SU-DHL-6 (cell line): ENCODE data around the gene MACC1.

Experiments used
- H2AFZ ChIP-seq: fragments of 200-600 bp; sonication (generic); 2 replicates; pipeline ENCODE4 v1.6.1; 2014; ENCODE audit warnings: low read depth, mild to moderate bottlenecking, moderate library complexity, mixed read lengths, antibody characterized with exemption, low read length; ENCODE audit not compliant: severe bottlenecking
- H3F3A ChIP-seq: fragments of 200-600 bp; shearing (Covaris generic); 2 replicates; pipeline ENCODE4 v1.6.0; 2016; ENCODE audit warnings: antibody characterized with exemption, mild to moderate bottlenecking; ENCODE audit not compliant: insufficient read depth
- H3K27ac ChIP-seq: fragments of 200-600 bp; sonication (generic); 2 replicates; pipeline ENCODE4 v1.5.1; 2016; ENCODE audit warnings: low read depth, mild to moderate bottlenecking, low read length, moderate library complexity, mixed read lengths
- H3K27me3 ChIP-seq: fragments of 200-600 bp; sonication (generic), shearing (Covaris generic); 2 replicates; pipeline ENCODE4 v1.6.0; 2014; ENCODE audit warnings: mild to moderate bottlenecking, low read length
- H3K36me3 ChIP-seq: fragments of 200-600 bp; sonication (generic); 2 replicates; pipeline ENCODE4 v1.6.1; 2014; ENCODE audit warnings: mild to moderate bottlenecking, low read length, mixed read lengths
- H3K4me2 ChIP-seq: fragments of 300-600, 200-600 bp; shearing (Covaris generic), sonication (generic); 2 replicates; pipeline ENCODE4 v1.6.0; 2014; ENCODE audit warnings: low read length, low read depth, mild to moderate bottlenecking; ENCODE audit not compliant: poor library complexity, severe bottlenecking
- H3K4me3 ChIP-seq: fragments of 200-600 bp; sonication (generic); 2 replicates; pipeline ENCODE4 v1.5.1; 2014; ENCODE audit warnings: antibody characterized with exemption, low read length, mild to moderate bottlenecking, mixed read lengths; ENCODE audit not compliant: insufficient read depth, poor library complexity, severe bottlenecking
- H3K79me2 ChIP-seq: fragments of 200-600 bp; sonication (generic); 2 replicates; pipeline ENCODE4 v1.6.1; 2014; ENCODE audit warnings: mild to moderate bottlenecking, low read length, moderate library complexity; ENCODE audit not compliant: insufficient read depth
- H3K9ac ChIP-seq: fragments of 200-600 bp; sonication (generic); 2 replicates; pipeline ENCODE4 v1.7.0; 2014; ENCODE audit warnings: mild to moderate bottlenecking, low read length
- H3K9me2 ChIP-seq: fragments of 200-600 bp; sonication (generic); replicated peaks from 2 replicates; pipeline ENCODE4 v1.6.1; 2014; ENCODE audit warnings: low read length; ENCODE audit not compliant: insufficient read depth
- H3K9me3 ChIP-seq: fragments of 200-600 bp; sonication (generic); 2 replicates; pipeline ENCODE4 v1.6.1; 2014; ENCODE audit warnings: low read length, mixed read lengths; ENCODE audit not compliant: insufficient read depth
- H4K20me1 ChIP-seq: fragments of 200-600 bp; sonication (generic); 2 replicates; pipeline ENCODE4 v1.6.1; 2014; ENCODE audit warnings: low read depth, mild to moderate bottlenecking, antibody characterized with exemption, low read length, moderate library complexity, mixed read lengths
- EZH2phosphoT487 ChIP-seq: fragments of 200-600 bp; sonication (generic), shearing (Covaris generic); conservative IDR thresholded peaks from 2 replicates; pipeline ENCODE4 v1.6.1; 2018; ENCODE audit warnings: mild to moderate bottlenecking, antibody characterized with exemption, low read length, moderate library complexity, mixed read lengths
- TF ChIP-seq, protein P1 (sequence below): fragments of 200-600 bp; sonication (generic); IDR thresholded peaks from one replicate; pipeline ENCODE4 v1.5.1; 2017; ENCODE audit warnings: antibody characterized with exemption, mild to moderate bottlenecking, low read length, moderate library complexity; ENCODE audit not compliant: insufficient read depth, poor library complexity, severe bottlenecking

The MACC1 gene

DNA sequence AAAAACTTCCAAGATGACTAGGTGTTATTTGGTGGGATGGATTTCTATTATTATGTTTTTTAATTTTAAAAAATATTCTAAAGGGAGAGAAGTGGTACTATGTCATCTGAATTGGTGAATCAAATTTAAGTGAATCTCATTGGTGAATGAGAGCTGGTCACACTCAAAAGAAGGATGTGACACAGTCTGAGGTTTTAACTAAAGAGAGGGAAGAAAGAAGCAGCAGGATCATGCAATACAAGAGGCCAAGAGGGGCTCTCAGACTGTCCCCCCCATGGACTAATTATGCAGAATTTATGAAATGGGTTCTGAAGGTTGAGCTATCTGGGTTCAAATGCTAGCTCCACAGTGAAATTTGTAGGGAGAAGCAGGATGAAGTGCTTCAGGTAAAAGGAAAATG, 16.2 kb downstream of the MACC1 start:
- no peak for TF ChIP-seq EZH2phosphoT487
- TF ChIP-seq, protein P1, sequence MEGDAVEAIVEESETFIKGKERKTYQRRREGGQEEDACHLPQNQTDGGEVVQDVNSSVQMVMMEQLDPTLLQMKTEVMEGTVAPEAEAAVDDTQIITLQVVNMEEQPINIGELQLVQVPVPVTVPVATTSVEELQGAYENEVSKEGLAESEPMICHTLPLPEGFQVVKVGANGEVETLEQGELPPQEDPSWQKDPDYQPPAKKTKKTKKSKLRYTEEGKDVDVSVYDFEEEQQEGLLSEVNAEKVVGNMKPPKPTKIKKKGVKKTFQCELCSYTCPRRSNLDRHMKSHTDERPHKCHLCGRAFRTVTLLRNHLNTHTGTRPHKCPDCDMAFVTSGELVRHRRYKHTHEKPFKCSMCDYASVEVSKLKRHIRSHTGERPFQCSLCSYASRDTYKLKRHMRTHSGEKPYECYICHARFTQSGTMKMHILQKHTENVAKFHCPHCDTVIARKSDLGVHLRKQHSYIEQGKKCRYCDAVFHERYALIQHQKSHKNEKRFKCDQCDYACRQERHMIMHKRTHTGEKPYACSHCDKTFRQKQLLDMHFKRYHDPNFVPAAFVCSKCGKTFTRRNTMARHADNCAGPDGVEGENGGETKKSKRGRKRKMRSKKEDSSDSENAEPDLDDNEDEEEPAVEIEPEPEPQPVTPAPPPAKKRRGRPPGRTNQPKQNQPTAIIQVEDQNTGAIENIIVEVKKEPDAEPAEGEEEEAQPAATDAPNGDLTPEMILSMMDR = no peak
- H2AFZ ChIP-seq = no peak overlapping the region
- peaks cover 38% of the 10 kb centered on the region for H3F3A ChIP-seq

DNA sequence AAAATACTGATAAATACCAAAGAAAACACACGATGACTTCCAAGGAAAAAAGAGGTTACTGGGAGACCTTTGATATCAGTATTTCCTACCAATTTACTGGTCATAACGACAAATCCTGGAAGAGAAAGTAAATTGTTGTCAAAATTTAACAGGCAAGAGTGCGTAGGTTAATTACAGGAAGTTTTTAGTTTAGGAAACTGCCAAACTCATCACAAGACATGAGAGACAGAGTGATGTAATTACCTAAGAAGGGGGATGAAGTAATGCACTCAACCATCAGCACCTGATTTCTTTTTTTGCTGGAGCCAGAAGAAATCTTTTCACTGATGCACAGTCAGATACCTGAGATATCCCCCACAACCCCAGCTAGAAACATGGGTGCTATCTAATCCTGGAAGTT, 16.8 kb downstream of the MACC1 start:
- Histone ChIP-seq H3F3A (peaks cover 38% of the 10 kb centered on the region), H4K20me1 (no peaks in the 10 kb centered on the region), H2AFZ (no peak overlapping the region), H3K9ac (peak overlapping the region; percentile 11; the same call in 1 of the 2 replicates), H3K27me3 (no peaks in the 10 kb centered on the region), H3K9me3 (no peaks in the 10 kb centered on the region), H3K4me3 (peak overlapping the region; percentile 20), H3K36me3 (peaks cover 8% of the 10 kb centered on the region), H3K79me2 (peaks cover 80% of the 10 kb centered on the region), H3K9me2 (no peaks in the 10 kb centered on the region), H3K4me2 (peak overlapping the region; percentile 63), H3K27ac (peak overlapping the region; percentile 82)
- TF ChIP-seq, protein P1 = no peak
- TF ChIP-seq EZH2phosphoT487 = no peak

More for the DNA sequence above, 16.2 kb downstream of the MACC1 start:
- H3K4me2 ChIP-seq = peak overlapping the region; percentile 63
- peaks cover 86% of the 10 kb centered on the region for H3K79me2 ChIP-seq
- H3K4me3 ChIP-seq = peak overlapping the region; percentile 20
- H3K36me3 ChIP-seq = peaks cover 8% of the 10 kb centered on the region
- H3K9me2 ChIP-seq = no peaks in the 10 kb centered on the region
- no peaks in the 10 kb centered on the region for H4K20me1 ChIP-seq
- peak overlapping the region; percentile 11; the same call in 1 of the 2 replicates for H3K9ac ChIP-seq
- no peaks in the 10 kb centered on the region for H3K27me3 ChIP-seq
- peak overlapping the region; percentile 82 for H3K27ac ChIP-seq
- no peaks in the 10 kb centered on the region for H3K9me3 ChIP-seq

DNA sequence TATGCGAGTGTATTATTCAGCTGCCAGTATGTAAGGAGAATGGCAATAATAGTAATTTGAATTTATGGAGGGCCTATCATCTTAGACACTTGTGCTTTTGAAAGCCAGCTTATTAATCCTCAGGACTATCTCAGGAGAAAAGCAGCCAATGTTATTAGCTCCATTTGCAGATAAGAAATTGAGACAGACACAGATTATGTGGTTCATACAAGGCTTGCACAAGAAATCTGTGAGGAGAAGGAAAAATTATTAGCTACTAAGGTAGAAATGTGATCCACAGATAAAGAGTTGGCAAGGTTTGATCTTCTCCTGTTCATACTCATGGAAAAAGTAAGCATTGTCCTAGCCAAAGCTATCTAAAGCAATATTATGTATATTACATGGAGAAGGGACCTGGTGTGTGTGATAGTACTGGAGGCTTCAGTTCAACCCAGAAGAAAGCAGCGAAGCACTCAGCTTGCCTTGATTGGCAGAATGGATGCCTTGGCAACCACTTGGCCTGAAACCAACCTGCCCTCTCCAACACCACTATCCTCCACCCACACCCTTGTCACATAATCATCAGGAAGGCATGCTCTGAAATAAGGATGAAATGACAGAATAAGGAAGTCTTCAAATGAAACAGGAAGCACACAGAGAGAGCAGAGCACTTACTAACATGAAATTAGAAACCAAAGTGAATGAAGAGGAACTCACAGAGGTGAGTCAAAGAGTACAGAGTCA, 18.0 kb downstream of the MACC1 start:
- H4K20me1 ChIP-seq = no peaks in the 10 kb centered on the region
- peak overlapping the region; percentile 63 for H3K4me2 ChIP-seq
- peaks cover 8% of the 10 kb centered on the region for H3K36me3 ChIP-seq
- H3F3A ChIP-seq = peaks cover 38% of the 10 kb centered on the region
- peak overlapping the region; percentile 17 for H2AFZ ChIP-seq
- H3K9me3 ChIP-seq = no peaks in the 10 kb centered on the region
- peak overlapping the region; percentile 29 for H3K9ac ChIP-seq
- TF ChIP-seq, protein P1 = no peak
- no peak for TF ChIP-seq EZH2phosphoT487
- peak overlapping the region; percentile 19 for H3K4me3 ChIP-seq
- H3K79me2 ChIP-seq = peaks cover 76% of the 10 kb centered on the region
- H3K27ac ChIP-seq = peak overlapping the region; percentile 82
- no peaks in the 10 kb centered on the region for H3K9me2 ChIP-seq
- no peaks in the 10 kb centered on the region for H3K27me3 ChIP-seq
